HCT116 (cell line): ENCODE results near the gene COL26A1. TPM values are rescaled to one million over a fixed set of nuclear protein-coding genes. Genes with fewer than 3 reads are reported as not detected.
"Not testable (repeated sequence)": the region's sequence is repeated elsewhere in the genome, so short reads cannot be mapped to it uniquely, and the experiment has no call there.

Source experiments
- ATAC-seq: fragments of 200-7000 bp; cut with Tn5 transposase; 2 replicates; pipeline ENCODE4 v1.9.1; 2020; ENCODE audit warnings: mild to moderate bottlenecking, moderate library complexity
- BruUV-seq: library from RNA; stranded (reverse); fragments of 400-500 nt; replicated peaks from 2 replicates; lab custom pipeline; 2021; lab: Mats Ljungman, UMichigan
- CTCF ChIA-PET: fragments of 300-600 bp; sonication (Branson Sonifier 250); formaldehyde crosslinking; loops from one replicate; lab custom pipeline; 2021; ENCODE audit warnings: antibody characterized with exemption; lab: Charles Lee
- POLR2A ChIA-PET: fragments of 300-600, 350-600 bp; sonication (Branson Sonifier 250); formaldehyde crosslinking; loops from one replicate; lab custom pipeline; 2021; ENCODE audit warnings: antibody characterized with exemption; lab: Charles Lee
- RAD21 ChIA-PET, 2 experiments: fragments of 300-600 bp; sonication (Branson Sonifier 250); formaldehyde crosslinking; loops; one replicate each; lab custom pipeline; 2023; ENCODE audit warnings: low total read pairs in 2 of 2; ENCODE audit not compliant: uncharacterized antibody in 2 of 2, unreplicated experiment in 2 of 2, low non-redundant PET in 1 of 2; lab: Charles Lee
- DNase-seq: peaks from one replicate; pipeline ENCODE4 v3.0.0-alpha.2; 2010; ENCODE audit warnings: low read depth, low spot score
- H2AFZ ChIP-seq: fragments of 200-600 bp; shearing (Covaris generic), sonication (generic); 2 replicates; pipeline ENCODE4 v1.6.1; 2017; ENCODE audit warnings: low read depth, mixed run types, mixed read lengths, antibody characterized with exemption, low read length; ENCODE audit not compliant: poor library complexity, severe bottlenecking
- H3K27ac ChIP-seq: 2 replicates; pipeline ENCODE4 v1.5.1; 2012; ENCODE audit warnings: low read depth, low read length
- H3K27me3 ChIP-seq: fragments of 200-600 bp; sonication (generic); 2 replicates; pipeline ENCODE4 v1.6.1; 2016; ENCODE audit warnings: mixed run types, low read length, mixed read lengths; ENCODE audit not compliant: insufficient read depth
- H3K36me3 ChIP-seq, 2 experiments: fragments of 200-500 bp in 1 of 2; fragments of 200-600 bp in 1 of 2; sonication (Bioruptor generic) in 1 of 2; sonication (generic) in 1 of 2; 2 replicates each; pipeline versions ENCODE4 v1.5.1 to v1.6.1; 2014 to 2016; ENCODE audit warnings: low read length in 2 of 2, inconsistent platforms in 1 of 2, mixed read lengths in 1 of 2, mixed run types in 1 of 2; ENCODE audit not compliant: insufficient read depth in 2 of 2, control insufficient read depth in 1 of 2
- H3K4me1 ChIP-seq, 2 experiments: fragments of 200-600 bp in 1 of 2; sonication (generic) in 1 of 2; 2 replicates each; pipeline versions ENCODE4 v1.5.1 to v1.6.1; 2012 to 2017; ENCODE audit warnings: low read length in 2 of 2, inconsistent platforms in 1 of 2, mild to moderate bottlenecking in 1 of 2, mixed read lengths in 1 of 2, mixed run types in 1 of 2, moderate library complexity in 1 of 2; ENCODE audit not compliant: insufficient read depth in 2 of 2, control insufficient read depth in 1 of 2
- H3K4me2 ChIP-seq: fragments of 200-600 bp; sonication (generic); 2 replicates; pipeline ENCODE4 v1.6.1; 2017; ENCODE audit warnings: mixed run types, low read length, mixed read lengths
- H3K4me3 ChIP-seq, 2 experiments: fragments of 200-600 bp in 1 of 2; sonication (generic) in 1 of 2; replicated peaks in 1 of 2; 2 replicates each; pipeline ENCODE4 v1.5.1; 2011 to 2016; ENCODE audit warnings: low read length in 2 of 2, control low read depth in 1 of 2, low read depth in 1 of 2, mild to moderate bottlenecking in 1 of 2, mixed read lengths in 1 of 2, mixed run types in 1 of 2
- H3K79me2 ChIP-seq: fragments of 200-600 bp; sonication (generic); 2 replicates; pipeline ENCODE4 v1.6.1; 2017; ENCODE audit warnings: mild to moderate bottlenecking, mixed run types, low read length, moderate library complexity, mixed read lengths; ENCODE audit not compliant: insufficient read depth
- H3K9ac ChIP-seq: fragments of 200-600 bp; sonication (generic); 2 replicates; pipeline ENCODE4 v1.6.1; 2016; ENCODE audit warnings: low read length, mixed read lengths
- H3K9me2 ChIP-seq: fragments of 200-600 bp; sonication (generic), shearing (Covaris generic); 2 replicates; pipeline ENCODE4 v1.6.1; 2017; ENCODE audit warnings: mixed run types, mild to moderate bottlenecking, moderate library complexity; ENCODE audit not compliant: insufficient read depth
- H3K9me3 ChIP-seq, 2 experiments: fragments of 200-500 bp in 1 of 2; fragments of 200-600 bp in 1 of 2; sonication (Bioruptor generic) in 1 of 2; sonication (generic) in 1 of 2; 2 replicates each; pipeline ENCODE4 v1.6.1; 2014 to 2017; ENCODE audit warnings: low read length in 2 of 2, mixed read lengths in 2 of 2, inconsistent platforms in 1 of 2, low read depth in 1 of 2, mild to moderate bottlenecking in 1 of 2, mixed run types in 1 of 2, moderate library complexity in 1 of 2; ENCODE audit not compliant: control insufficient read depth in 1 of 2, insufficient read depth in 1 of 2
- H4K20me1 ChIP-seq: fragments of 200-600 bp; sonication (generic), shearing (Covaris generic); 2 replicates; pipeline ENCODE4 v1.6.1; 2017; ENCODE audit warnings: mixed run types, mild to moderate bottlenecking, moderate library complexity; ENCODE audit not compliant: insufficient read depth
- ATF3 ChIP-seq: IDR thresholded peaks from 2 replicates; pipeline ENCODE4 v1.6.1; 2012
- CBX3 ChIP-seq: IDR thresholded peaks from 2 replicates; pipeline ENCODE4 v1.6.1; 2012; ENCODE audit warnings: low read depth
- CEBPB ChIP-seq: IDR thresholded peaks from 2 replicates; pipeline ENCODE4 v1.6.1; 2012; ENCODE audit warnings: low read depth
- CTCF ChIP-seq, 3 experiments: fragments of 200-600 bp in 1 of 3; sonication (generic) in 1 of 3; IDR thresholded peaks in 2 of 3; conservative IDR thresholded peaks in 1 of 3; 2 replicates each; pipeline ENCODE4 v1.5.1; 2012 to 2017; ENCODE audit warnings: low read depth in 2 of 3, low read length in 2 of 3, antibody characterized with exemption in 1 of 3, borderline replicate concordance in 1 of 3, control low read depth in 1 of 3, mild to moderate bottlenecking in 1 of 3, mixed read lengths in 1 of 3, mixed run types in 1 of 3, moderate library complexity in 1 of 3; ENCODE audit not compliant: insufficient read depth in 1 of 3
- ELF1 ChIP-seq: IDR thresholded peaks from 2 replicates; pipeline ENCODE4 v1.6.1; 2012; ENCODE audit warnings: low read depth, borderline replicate concordance
- EZH2 ChIP-seq: fragments of 200-600 bp; sonication (generic); IDR thresholded peaks from 2 replicates; pipeline ENCODE4 v1.6.1; 2017; ENCODE audit warnings: antibody characterized with exemption, mixed run types
- FOSL1 ChIP-seq: IDR thresholded peaks from 2 replicates; pipeline ENCODE4 v1.6.1; 2012; ENCODE audit warnings: low read depth
- JUND ChIP-seq: IDR thresholded peaks from 2 replicates; pipeline ENCODE4 v1.6.1; 2012
- MAX ChIP-seq: IDR thresholded peaks from 2 replicates; pipeline ENCODE4 v1.6.1; 2012
- POLR2AphosphoS5 ChIP-seq: IDR thresholded peaks from 2 replicates; pipeline ENCODE4 v1.6.1; 2011; ENCODE audit warnings: mild to moderate bottlenecking, low read depth, low read length, moderate library complexity
- SP1 ChIP-seq: IDR thresholded peaks from 2 replicates; pipeline ENCODE4 v1.6.1; 2012; ENCODE audit warnings: low read depth
- SRF ChIP-seq: IDR thresholded peaks from 2 replicates; pipeline ENCODE4 v1.6.1; 2012; ENCODE audit warnings: low read depth
- YY1 ChIP-seq: IDR thresholded peaks from 2 replicates; pipeline ENCODE4 v1.6.1; 2011; ENCODE audit warnings: low read length, low read depth, moderate library complexity, mild to moderate bottlenecking; ENCODE audit not compliant: insufficient replicate concordance; ENCODE audit errors: extremely low read depth
- ZBTB33 ChIP-seq: IDR thresholded peaks from 2 replicates; pipeline ENCODE4 v1.6.1; 2011; ENCODE audit warnings: mild to moderate bottlenecking, low read length, moderate library complexity; ENCODE audit not compliant: insufficient replicate concordance; ENCODE audit errors: extremely low read depth
- ZFX ChIP-seq: fragments of 450-650 bp; IDR thresholded peaks from 2 replicates; pipeline ENCODE4 v1.6.1; 2017
- ZNF274 ChIP-seq: fragments of 200-500 bp; sonication (Bioruptor generic); IDR thresholded peaks from 2 replicates; pipeline ENCODE4 v1.6.1; 2014; ENCODE audit warnings: mild to moderate bottlenecking, low read depth, low read length, inconsistent platforms
- intact Hi-C: fragments of 100-400 bp; cut with micrococcal nuclease; formaldehyde crosslinking; loops from 2 replicates; pipeline ENCODE4 v1.10.0; 2022
- total RNA-seq: library from RNA; stranded (reverse); gene quantifications from one replicate; pipeline ENCODE4 v1.2.1, GENCODE V29; 2021; ENCODE audit not compliant: unreplicated experiment

Gene COL26A1
- total RNA-seq, 1 experiment from 2014 or later, result 0.27 TPM

- Histone ChIP-seq H3K9ac (no peak overlapping the region), H2AFZ (no peak overlapping the region), H3K27ac (no peak overlapping the region), H3K4me2 (no peak overlapping the region), H3K4me1 (peaks cover 15 to 23% of the 10 kb centered on the region in 2 experiments), H3K27me3 (no peaks in the 10 kb centered on the region), H3K4me3 (no peak overlapping the region), H3K9me2 (no peaks in the 10 kb centered on the region), H3K36me3 (no peaks in the 10 kb centered on the region), H3K79me2 (no peaks in the 10 kb centered on the region), H3K9me3 (no peaks in the 10 kb centered on the region), H4K20me1 (no peaks in the 10 kb centered on the region)
- no peak for TF ChIP-seq YY1
- no peak for TF ChIP-seq MAX
- TF ChIP-seq CBX3, result no peak
- TF ChIP-seq ZBTB33, result no peak
- TF ChIP-seq ELF1, result no peak
- no peak for TF ChIP-seq POLR2AphosphoS5
- no peak for TF ChIP-seq ZFX
- no peak for TF ChIP-seq SRF
- TF ChIP-seq ATF3, result no peak
- no peak for TF ChIP-seq SP1
- TF ChIP-seq ZNF274, result no peak
- no peak for TF ChIP-seq FOSL1
- TF ChIP-seq JUND, result no peak
- no peak for TF ChIP-seq CEBPB
- TF ChIP-seq EZH2, result no peak
- TF ChIP-seq CTCF (IDR thresholded peaks at IDR 0.05 in 2 of 3, conservative IDR thresholded peaks at IDR 0.05 in 1 of 3; ENCODE audit: borderline replicate concordance in 1 of 3, insufficient read depth in 1 of 3, low read depth in 2 of 3, low read length in 2 of 3), result no peak
- DNase-seq (no peak), ATAC-seq (no peak)
- BruUV-seq, result no TSS peak
- ChIA-PET RAD21 (no interaction called here), POLR2A (no interaction called here), CTCF (no interaction called here)
- intact Hi-C loops, result no loop called here
These were observed 241.8 kb downstream of the COL26A1 start for GRCh38 chr7:101604331-101604933.

GRCh38 chr7:101604934-101605332 lies 242.3 kb downstream of the COL26A1 start:
- H4K20me1 ChIP-seq, H3K9me3 ChIP-seq, H3K4me2 ChIP-seq, BruUV-seq, DNase-seq, H3K36me3 ChIP-seq, RAD21 ChIA-PET, intact Hi-C loops, H3K9ac ChIP-seq, ATAC-seq, H3K27ac ChIP-seq, H2AFZ ChIP-seq, H3K9me2 ChIP-seq, H3K4me3 ChIP-seq, POLR2A ChIA-PET, H3K79me2 ChIP-seq, H3K27me3 ChIP-seq, CTCF ChIA-PET: not testable (repeated sequence)
- H3K4me1 ChIP-seq, result peaks cover 15 to 21% of the 10 kb centered on the region in 2 experiments
